ENCODE data around the gene LRP1. TPM values are rescaled to one million over a fixed set of nuclear protein-coding genes. Genes with fewer than 3 reads are reported as not detected.

LRP1 gene
- total RNA-seq, 1 experiment from 2014 or later: 58.6 TPM

DNA sequence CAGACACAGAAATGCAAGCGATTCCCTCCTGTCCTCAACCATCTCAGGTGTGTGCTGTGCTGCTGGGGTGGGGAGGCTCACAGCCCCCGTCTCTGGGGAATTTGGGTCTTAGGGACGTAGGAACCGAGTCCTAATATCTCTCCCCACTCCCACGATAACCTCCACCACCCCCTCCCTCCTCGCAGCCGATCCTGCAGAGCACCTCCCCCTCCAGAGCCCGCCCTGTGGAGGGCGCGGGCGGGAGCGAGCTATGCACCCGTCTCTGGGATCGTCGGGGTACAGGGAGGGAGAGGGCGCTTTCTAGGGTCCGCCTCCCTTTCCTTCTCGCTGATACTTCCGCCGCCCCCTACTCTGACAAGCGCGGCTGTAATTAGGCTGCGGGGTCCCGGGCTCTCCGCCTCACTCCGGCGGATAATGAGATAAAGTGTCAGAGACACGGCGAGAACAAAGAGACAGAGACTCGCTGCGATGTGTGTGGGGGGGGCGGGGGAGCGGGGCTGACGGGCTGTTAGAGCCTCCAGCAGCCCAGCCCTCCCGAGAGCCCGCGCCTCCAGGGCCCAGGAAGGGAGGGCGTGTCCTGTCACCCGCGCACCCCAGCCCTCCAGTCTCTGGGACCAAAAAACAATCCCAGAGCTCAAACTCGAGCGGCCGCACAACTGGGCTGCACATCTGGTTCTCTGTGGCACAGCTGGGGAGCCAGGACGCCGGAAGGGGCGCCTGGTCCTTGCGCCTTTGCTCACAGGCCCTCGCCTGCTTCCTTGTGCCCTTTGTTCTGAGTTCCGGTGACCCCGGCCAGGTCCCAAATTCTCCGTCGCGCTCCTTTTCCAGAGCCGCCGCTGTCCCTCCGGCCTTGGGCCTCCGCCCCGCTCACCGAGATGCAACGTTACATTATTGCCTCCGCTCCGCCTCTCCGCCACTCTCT, 109.9 kb downstream of the LRP1 start:
- Histone ChIP-seq H3K36me3 (peaks cover 27% of the 10 kb centered on the region), H3K27ac (peak overlapping the region; percentile 1; the same call in 1 of the 2 replicates), H3K27me3 (no peaks in the 10 kb centered on the region), H3K9me3 (replicated peaks) (no peaks in the 10 kb centered on the region), H3K4me1 (peaks cover 23% of the 10 kb centered on the region), H3K4me3 (peak overlapping the region; percentile 67)
- peak; percentile 72 to 78 for DNase-seq

DNA sequence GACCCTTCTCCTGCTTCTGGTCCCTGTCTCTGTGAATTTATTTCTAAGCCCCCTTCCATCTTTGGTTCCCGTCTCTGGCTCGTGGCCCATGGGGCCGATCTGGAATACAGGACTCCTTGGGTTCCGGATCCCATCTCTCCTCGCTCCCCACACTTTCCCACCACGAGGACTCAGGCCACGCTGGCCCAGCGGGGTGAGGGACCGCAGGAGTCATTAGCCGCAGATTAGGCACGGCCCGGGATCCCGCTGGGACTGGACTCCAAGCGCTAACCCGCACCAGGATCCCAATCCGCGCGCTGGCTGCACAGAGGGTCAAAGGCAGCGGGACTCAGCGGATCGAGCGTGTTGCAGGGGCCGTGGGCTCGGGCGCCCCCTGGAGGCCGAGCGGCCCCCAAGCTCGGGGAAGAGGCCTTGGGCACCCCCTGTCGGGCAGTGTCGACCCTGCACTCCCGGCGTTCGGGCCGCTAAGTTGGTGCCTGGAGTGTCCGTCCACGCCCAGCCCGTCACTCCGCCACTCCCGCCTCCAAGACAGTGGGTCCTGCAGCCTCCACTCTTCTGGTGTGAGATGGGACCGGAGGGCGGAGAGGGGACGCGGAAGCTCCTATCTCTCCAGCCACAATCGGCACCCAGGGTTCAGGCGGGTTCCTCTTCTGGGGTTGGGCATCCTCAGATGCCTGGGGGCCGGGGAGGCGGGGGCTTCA, 110.7 kb downstream of the LRP1 start:
- Histone ChIP-seq H3K36me3 (peaks cover 25% of the 10 kb centered on the region), H3K27ac (peak overlapping the region; percentile 71), H3K9me3 (replicated peaks) (no peaks in the 10 kb centered on the region), H3K27me3 (no peaks in the 10 kb centered on the region), H3K4me1 (peaks cover 23% of the 10 kb centered on the region), H3K4me3 (peak overlapping the region; percentile 67)
- peak; percentile 100 for DNase-seq

DNA sequence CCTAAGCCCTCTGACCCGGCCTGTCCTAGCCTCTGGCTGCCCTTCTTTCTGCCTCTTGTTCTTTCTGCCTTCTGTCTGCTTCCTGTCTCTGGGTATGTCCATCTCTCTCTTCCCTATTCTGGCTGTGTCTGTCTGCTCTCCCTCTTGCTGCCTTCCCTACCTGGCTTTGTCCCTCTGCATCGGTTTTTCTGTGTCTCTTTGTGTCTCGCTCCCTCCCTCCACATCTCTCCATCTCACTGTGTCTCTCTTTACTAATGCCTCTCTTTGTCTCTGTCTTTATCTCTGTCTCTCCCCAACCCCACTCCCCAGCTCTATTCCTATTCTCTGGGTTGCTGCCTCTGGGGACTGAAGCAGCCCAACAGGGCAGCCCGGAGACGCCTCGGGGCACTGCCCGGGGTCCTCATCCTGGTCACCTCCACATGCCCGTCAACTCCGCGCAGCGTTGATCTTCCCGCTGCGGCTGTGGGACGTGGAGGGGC, 111.3 kb downstream of the LRP1 start:
- H3K27me3 ChIP-seq: no peaks in the 10 kb centered on the region
- DNase-seq: no peak

DNA sequence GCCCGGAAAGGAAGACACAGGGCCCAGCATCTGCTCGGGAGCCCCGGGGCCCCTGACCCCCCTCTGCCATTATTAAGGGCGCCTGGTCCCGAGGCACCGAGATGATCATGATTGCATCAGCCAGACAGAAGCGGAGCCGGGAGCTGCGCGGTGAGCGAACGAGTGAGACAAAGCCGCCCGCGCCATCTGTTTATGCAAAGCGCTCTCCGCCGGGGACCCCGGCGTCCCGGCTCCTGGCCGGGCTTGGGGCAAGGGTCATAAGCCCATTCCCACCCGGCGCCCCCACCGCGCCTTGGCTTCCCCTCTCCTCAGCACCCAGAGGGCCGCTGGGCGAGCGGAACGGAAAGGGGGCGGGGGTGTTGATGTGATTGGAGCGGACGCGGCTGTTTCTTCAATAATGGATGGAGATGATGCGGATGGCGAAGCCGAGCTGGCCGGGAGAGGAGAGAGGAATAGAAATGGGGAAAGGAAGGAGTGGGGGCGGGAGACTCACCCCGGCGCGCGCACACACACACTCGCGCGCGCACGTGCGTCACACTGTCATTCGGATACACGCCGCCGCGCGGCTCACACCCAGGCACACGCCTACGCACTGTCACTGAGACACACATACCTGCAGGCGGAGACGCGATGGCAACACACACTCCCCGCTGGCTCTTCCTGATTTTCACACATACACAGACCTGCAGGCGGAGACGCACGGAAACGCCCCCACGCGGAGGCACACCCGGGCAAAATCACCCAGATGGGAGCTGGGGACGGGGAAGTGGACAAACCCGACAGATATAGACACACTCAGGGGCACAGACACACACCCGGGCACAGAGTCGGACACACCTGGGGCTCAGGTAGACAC, 112.0 kb downstream of the LRP1 start:
- Histone ChIP-seq H3K36me3 (peaks cover 27% of the 10 kb centered on the region), H3K27me3 (no peaks in the 10 kb centered on the region), H3K9me3 (replicated peaks) (no peaks in the 10 kb centered on the region), H3K4me1 (peaks cover 23% of the 10 kb centered on the region), H3K27ac (peak overlapping the region; percentile 71), H3K4me3 (peak overlapping the region; percentile 67)
- DNase-seq: peak; percentile 100

More for the DNA sequence above, 111.3 kb downstream of the LRP1 start:
- Histone ChIP-seq H3K27ac (peak overlapping the region; percentile 71), H3K9me3 (replicated peaks) (no peaks in the 10 kb centered on the region), H3K36me3 (peaks cover 25% of the 10 kb centered on the region), H3K4me1 (peaks cover 23% of the 10 kb centered on the region), H3K4me3 (peak overlapping the region; percentile 67)

DNA sequence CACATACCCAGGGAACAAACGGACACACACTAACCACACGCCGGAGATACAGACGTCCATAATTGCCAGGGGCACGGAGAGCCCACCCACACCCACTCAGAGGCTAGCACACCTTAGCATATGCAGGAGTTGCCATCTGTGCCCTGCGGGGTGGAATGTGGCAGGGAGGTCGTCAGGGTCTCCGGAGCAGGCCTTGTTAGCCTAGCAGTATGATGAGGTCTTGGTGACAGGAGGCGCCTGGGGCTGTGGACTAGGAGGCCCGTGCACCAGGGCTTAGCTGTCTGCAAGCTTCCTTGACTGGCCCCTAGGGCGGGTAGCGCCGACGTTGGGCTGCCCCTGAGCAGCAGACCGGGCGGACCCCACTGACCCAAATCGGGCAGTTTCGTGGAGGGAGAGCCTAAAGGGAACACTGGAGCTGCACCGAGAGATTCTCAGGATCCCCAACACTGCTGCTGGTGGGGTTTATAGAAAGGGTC, 112.7 kb downstream of the LRP1 start:
- DNase-seq: peak; percentile 100
- Histone ChIP-seq H3K9me3 (replicated peaks) (no peaks in the 10 kb centered on the region), H3K27me3 (no peaks in the 10 kb centered on the region), H3K4me3 (peak overlapping the region; percentile 67), H3K27ac (peak overlapping the region; percentile 71), H3K4me1 (peaks cover 23% of the 10 kb centered on the region), H3K36me3 (peaks cover 26% of the 10 kb centered on the region)

DNA sequence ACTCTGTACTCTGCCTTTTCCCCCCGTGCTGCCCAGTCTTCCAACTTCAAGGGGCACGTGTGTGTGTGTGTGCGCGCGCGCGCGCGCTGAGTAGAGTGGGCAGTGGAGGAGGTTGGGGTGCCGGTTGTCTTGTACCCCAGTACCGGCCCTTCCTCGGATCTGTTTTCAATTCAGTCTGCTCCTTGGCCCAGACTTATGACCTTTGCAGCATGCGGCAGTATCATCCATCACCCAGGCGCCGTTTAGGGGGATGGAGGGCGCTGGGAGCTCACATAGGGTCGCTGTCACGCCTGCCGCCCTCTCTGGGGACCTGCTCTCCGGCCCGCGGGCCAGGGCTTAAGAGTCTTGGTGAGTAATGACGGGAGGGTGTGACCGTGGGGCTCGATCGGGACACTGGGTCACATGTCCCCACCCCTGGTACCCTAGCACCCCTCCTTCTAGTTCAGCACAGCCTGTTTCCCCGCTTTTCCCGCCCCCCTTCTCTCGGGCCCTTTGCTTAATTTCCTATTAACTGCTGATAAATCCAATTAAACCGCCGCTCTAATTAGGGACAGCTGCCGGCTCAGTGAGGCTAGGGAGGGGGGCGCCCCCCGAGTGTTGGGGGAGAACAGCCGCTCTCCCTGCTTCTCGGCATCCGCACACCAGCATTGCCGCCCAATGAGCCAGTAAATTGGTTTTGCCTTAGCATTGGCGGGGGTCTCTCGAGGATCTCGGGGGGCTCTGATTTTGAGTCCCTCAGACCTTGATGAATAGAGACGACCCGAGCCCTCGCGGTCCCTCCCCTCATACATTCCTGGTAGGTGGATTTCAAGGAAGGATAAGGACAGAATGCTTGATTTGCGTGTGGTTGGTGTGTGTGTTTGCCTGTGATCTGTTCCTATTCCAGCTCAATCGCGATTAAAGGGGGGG, 113.4 kb downstream of the LRP1 start:
- peak overlapping the region; percentile 67 for H3K4me3 ChIP-seq

DNA sequence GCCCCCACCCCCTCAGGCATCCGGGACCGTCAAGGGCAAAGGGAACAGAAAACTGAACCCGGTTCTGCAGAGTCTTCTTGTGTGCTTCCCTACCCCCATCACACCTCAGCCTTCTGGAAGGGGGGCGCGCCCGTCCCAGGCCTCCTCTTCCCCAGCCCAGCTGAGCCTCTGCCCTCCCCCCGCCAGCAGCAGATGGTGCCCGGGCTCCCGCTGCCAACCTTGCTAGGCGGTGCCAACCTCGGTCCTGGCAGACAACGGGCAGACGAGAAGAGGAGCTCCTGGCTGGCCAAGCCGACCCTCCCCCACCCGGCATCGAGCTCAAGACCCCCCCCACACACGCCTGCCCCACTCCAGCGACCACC, 114.0 kb downstream of the LRP1 start:
- no peak overlapping the region; the same call in 1 of the 2 replicates for H3K27ac ChIP-seq
- peak overlapping the region; percentile 67 for H3K4me3 ChIP-seq
- peaks cover 36% of the 10 kb centered on the region for H3K36me3 ChIP-seq
- no peaks in the 10 kb centered on the region for H3K27me3 ChIP-seq
- peaks cover 23% of the 10 kb centered on the region for H3K4me1 ChIP-seq
- peak in 1 of 2 experiments; percentile 86 for DNase-seq
- no peaks in the 10 kb centered on the region for H3K9me3 ChIP-seq (replicated peaks)

More for the DNA sequence above, 113.4 kb downstream of the LRP1 start:
- peak; percentile 96 for DNase-seq
- H3K27me3 ChIP-seq: no peaks in the 10 kb centered on the region
- peaks cover 23% of the 10 kb centered on the region for H3K4me1 ChIP-seq
- H3K9me3 ChIP-seq (replicated peaks): no peaks in the 10 kb centered on the region
- peak overlapping the region; percentile 71 for H3K27ac ChIP-seq
- H3K36me3 ChIP-seq: peaks cover 31% of the 10 kb centered on the region

DNA sequence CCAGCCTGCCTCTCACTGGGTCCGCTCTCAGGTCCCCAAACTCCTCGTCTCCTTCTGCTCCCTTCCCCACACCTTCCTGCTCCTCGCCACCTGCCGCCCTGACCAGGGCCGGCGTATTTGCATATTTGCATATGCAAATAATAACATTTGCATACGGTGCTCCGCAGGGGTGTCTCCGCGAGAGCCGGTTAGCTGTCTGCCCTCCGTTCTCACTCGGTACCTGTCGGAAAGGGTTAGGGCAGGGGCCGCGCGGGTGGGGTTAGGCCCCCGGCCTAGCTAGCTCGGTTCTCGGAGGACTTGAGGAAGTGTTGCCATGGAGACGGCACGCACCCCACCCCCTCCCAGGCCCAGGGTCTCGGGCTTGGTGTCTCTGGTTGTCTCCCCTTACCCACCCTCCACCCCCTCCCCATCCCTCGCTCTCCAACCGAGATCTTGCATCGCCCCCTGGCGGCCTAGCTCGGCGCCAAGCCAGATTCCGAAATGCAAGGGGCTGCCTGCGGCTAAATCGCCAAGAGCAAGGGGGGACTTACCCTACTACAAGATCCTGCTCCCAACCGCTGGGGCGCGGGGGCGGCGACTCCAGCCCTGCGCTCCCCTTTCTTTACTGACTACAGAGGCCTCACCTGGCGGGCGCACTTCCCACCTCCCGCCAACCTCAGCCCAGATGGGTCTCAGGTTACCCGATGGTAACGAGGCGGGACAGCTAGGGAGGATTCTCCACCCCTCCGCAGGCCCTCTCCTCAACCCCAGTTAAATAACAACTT, 114.6 kb downstream of the LRP1 start:
- H3K27me3 ChIP-seq: no peaks in the 10 kb centered on the region
- H3K9me3 ChIP-seq (replicated peaks): no peaks in the 10 kb centered on the region
- H3K36me3 ChIP-seq: peaks cover 41% of the 10 kb centered on the region
- peaks cover 23% of the 10 kb centered on the region for H3K4me1 ChIP-seq
- no peak overlapping the region for H3K27ac ChIP-seq
- no peak overlapping the region for H3K4me3 ChIP-seq
- peak; percentile 89 to 92 for DNase-seq

DNA sequence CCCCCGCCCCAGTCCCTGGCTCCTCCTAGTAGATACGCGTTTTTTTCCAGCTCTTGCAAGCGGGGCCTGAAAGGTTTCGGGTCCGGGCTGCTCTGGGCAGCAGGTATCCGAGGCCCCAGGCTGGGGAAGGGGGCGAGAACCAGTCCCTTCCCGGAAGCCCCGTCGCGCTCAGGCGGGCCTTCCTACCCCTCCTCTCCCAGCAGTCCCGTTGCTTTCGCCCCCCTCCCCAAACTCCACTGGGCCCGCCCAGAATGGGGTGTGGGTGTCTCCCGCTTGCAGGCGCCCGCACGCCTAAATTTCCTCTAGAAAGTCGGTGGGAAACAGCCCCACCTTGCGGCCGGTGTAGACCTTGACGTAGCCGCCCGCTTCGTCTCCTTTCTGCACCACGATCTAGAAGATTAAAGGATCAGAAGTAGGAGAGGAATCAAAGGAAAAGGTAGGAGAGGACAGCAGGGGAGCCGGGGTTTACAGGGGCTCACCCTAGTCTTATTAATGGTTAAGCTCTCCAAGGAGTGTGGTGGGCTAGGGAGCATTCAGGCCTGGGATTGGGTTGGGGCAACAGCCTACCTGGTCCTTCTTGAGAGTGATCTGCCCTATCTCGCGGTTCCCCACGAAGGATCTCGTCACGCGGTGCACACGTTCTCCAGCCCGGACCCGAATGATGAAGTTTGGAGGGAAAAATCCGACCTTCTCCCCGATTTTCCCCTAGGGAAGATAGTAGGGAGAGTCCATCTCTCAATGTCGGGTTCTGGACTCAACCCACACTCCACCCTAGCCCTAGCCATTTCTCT, 115.4 kb downstream of the LRP1 start:
- Histone ChIP-seq H3K27me3 (no peaks in the 10 kb centered on the region), H3K4me1 (peaks cover 26% of the 10 kb centered on the region), H3K27ac (no peak overlapping the region), H3K4me3 (no peak overlapping the region), H3K36me3 (peaks cover 49% of the 10 kb centered on the region), H3K9me3 (replicated peaks) (no peaks in the 10 kb centered on the region)
- DNase-seq: peak in 1 of 2 experiments; percentile 66

DNA sequence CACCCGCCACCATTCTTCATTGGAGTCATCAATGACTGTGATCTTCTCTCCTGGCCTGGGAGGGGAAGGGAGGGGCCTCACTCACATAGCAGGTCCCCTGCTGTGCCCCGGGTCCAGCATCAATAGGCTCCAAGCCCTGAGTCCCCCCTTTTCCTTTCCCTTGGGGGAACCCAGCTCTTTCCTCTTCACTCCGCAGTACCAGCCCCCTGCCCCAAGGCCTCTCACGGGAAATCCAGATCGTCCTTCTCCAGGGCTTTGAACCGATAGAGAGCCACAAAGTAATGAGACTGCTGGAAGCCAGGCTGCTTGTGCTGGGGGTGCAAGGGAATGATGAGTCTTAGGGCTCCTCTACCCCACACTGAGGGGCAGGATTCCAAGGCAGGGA, 116.0 kb downstream of the LRP1 start:
- Histone ChIP-seq H3K4me1 (peaks cover 32% of the 10 kb centered on the region), H3K4me3 (no peak overlapping the region), H3K36me3 (peaks cover 55% of the 10 kb centered on the region), H3K9me3 (replicated peaks) (no peaks in the 10 kb centered on the region), H3K27ac (no peak overlapping the region), H3K27me3 (no peaks in the 10 kb centered on the region)
- peak; percentile 67 to 73 for DNase-seq

DNA sequence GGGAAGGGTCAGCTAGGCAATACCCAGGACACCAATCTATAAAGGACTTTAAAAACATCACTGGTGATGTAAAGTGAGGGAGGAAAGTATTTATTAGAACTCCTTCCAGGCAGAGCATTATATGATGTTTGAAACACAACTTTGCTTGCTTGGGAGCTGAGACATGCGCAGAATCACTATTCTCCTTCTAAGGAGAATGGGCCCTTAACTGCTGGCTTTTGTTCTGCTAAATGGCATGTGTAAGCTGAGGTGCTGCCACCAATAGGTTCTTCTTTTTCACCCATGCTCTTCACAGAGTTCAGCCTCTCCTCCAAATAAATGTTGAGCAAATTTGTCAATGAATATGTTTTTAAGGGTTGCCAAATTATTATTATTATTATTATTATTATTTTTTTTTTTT, 118.8 kb downstream of the LRP1 start:
- H3K27ac ChIP-seq: no peak overlapping the region
- no peaks in the 10 kb centered on the region for H3K9me3 ChIP-seq (replicated peaks)
- peaks cover 33% of the 10 kb centered on the region for H3K4me1 ChIP-seq
- no peak overlapping the region for H3K4me3 ChIP-seq
- no peaks in the 10 kb centered on the region for H3K27me3 ChIP-seq
- peaks cover 62% of the 10 kb centered on the region for H3K36me3 ChIP-seq
- peak in 1 of 2 experiments; percentile 33 for DNase-seq
